Effector memory CD8-positive, alpha-beta T cell (primary cell): ENCODE measurements around the gene LBR.

ENCODE experiments used
- ATAC-seq: fragments of 150-1000 bp; cut with Tn5 transposase; replicated peaks from 2 replicates; pipeline ENCODE4 v1.10.0; 2021; ENCODE audit warnings: mild to moderate bottlenecking, moderate library complexity
- DNase-seq, 3 experiments: peaks; one replicate each; pipeline ENCODE4 v3.0.0; 2021
- H3K27ac Mint-ChIP-seq, 2 donors: one replicate each; pipeline ENCODE4 v1.8.0; 2022; ENCODE audit warnings: mild to moderate bottlenecking in 2 of 2, mixed read lengths in 2 of 2, moderate library complexity in 2 of 2
- H3K27me3 Mint-ChIP-seq, 2 donors: one replicate each; pipeline ENCODE4 v1.8.0; 2022; ENCODE audit warnings: mixed read lengths in 2 of 2
- H3K36me3 Mint-ChIP-seq: one replicate; pipeline ENCODE4 v1.8.0; 2022; ENCODE audit warnings: mild to moderate bottlenecking, moderate library complexity, mixed read lengths; ENCODE audit not compliant: insufficient read depth
- H3K4me1 Mint-ChIP-seq, 2 donors: one replicate each; pipeline ENCODE4 v1.8.0; 2022; ENCODE audit warnings: low read depth in 2 of 2, mixed read lengths in 2 of 2
- H3K4me3 Mint-ChIP-seq, 2 donors: one replicate each; pipeline ENCODE4 v1.8.0; 2022; ENCODE audit warnings: mild to moderate bottlenecking in 2 of 2, mixed read lengths in 2 of 2, moderate library complexity in 2 of 2
- H3K9me3 Mint-ChIP-seq, 2 donors: one replicate each; pipeline ENCODE4 v1.8.0; 2022; ENCODE audit warnings: mixed read lengths in 2 of 2

The LBR gene

GRCh38 chr1:225469051-225469450 lies 41.2 kb upstream of the LBR start:
- peak overlapping the region; percentile 97 to 99 for H3K27ac Mint-ChIP-seq
- H3K9me3 Mint-ChIP-seq, result no peaks in the 10 kb centered on the region
- H3K36me3 Mint-ChIP-seq, result peaks cover 11% of the 10 kb centered on the region
- no peak for ATAC-seq
- H3K4me3 Mint-ChIP-seq, result peak overlapping the region; percentile 92 to 93
- no peaks in the 10 kb centered on the region for H3K27me3 Mint-ChIP-seq
- peaks cover 37 to 49% of the 10 kb centered on the region in 2 donors for H3K4me1 Mint-ChIP-seq
- DNase-seq, result no peak

DNA sequence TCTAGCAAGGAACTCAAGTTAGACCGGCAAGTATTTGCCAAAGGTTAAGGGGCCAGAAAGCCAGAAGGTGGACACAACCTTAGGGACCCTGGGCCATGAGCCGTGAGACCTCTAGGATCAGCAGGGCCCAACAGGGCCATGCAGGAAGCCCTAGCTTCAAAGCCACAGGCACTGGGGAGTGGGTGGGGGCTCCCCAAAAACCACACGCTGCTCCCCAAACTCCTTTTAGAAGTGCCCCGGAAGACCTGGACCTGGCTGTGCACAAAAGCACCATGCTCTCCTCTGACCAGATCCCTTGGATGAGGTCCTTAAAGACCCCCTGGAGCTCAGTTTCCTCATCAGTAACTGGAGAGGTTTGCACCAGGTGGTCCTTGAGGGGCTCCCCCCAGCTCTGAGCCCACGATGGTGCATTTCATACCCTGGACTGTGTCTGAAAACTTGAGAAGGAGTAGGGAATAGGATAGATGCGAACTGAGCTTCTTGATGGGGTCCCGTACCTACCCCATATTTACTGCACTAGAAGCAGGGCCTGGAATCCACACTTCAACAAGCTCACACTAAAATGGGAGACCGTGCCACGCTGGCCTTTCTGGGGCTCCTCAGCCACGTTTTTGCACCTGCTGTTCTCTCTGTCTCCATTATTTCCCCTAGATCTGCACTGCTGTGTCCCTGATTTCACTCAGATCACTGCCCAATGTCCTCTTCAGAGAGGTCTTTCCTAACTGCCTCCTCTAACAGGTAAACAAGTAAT lies 40.6 kb upstream of the LBR start:
- no peaks in the 10 kb centered on the region for H3K27me3 Mint-ChIP-seq
- peak in 1 of 3 experiments; percentile 15 for DNase-seq
- no peaks in the 10 kb centered on the region for H3K9me3 Mint-ChIP-seq
- no peak for ATAC-seq
- H3K4me1 Mint-ChIP-seq, result peaks cover 37 to 53% of the 10 kb centered on the region in 2 donors
- H3K27ac Mint-ChIP-seq, result peak overlapping the region; percentile 97 to 99
- H3K4me3 Mint-ChIP-seq, result peak overlapping the region; percentile 92 to 93
- H3K36me3 Mint-ChIP-seq, result peaks cover 11% of the 10 kb centered on the region

DNA sequence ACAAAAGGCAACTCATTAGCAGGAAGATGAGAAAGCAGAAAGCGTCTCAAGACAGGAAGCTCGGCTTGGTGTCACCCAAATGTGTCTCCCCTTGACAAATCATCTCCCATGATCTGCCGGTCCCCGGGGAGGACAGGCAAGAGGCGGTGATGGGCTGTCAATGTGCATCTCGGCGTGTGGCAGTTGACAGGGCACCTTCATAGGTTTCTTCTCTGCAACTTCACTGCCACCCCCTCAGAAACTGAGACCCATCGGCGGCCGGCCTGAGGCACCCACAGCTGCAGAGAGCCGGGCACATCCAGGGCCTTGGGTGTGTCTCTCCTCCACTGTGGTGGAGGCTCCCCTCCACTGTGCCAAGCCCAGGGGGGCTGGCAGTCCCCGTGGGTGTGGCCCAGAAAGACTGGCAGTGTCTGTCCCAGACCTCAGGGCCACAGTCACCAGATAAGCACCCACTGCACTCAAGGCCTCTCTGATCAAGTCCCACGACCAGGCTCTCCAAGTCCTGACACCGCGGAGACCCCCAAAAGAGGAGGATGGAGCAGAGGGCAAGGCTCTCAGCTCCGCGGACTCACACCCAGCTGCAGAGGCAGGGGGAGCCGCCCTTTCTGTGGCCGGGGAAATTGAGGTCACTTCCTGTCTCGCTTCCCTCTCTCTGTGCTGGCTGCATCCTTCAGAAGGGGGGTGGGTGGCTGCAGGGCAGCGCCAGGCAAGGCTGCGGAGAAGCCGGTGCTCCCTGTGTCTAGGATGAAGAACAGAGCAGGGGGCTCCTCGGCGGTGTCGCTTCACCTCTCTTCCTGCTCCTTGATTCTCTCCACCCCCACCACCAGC lies 39.6 kb upstream of the LBR start:
- DNase-seq, result peak; percentile 75 to 79 (median 75)
- no peaks in the 10 kb centered on the region for H3K27me3 Mint-ChIP-seq
- ATAC-seq, result peak; percentile 87
- H3K4me1 Mint-ChIP-seq, result peaks cover 38 to 55% of the 10 kb centered on the region in 2 donors
- peaks cover 9% of the 10 kb centered on the region for H3K36me3 Mint-ChIP-seq
- peak overlapping the region; percentile 97 to 99 for H3K27ac Mint-ChIP-seq
- H3K4me3 Mint-ChIP-seq, result peak overlapping the region; percentile 92 to 93
- no peaks in the 10 kb centered on the region for H3K9me3 Mint-ChIP-seq

GRCh38 chr1:225466848-225467192 lies 39.0 kb upstream of the LBR start:
- no peaks in the 10 kb centered on the region for H3K9me3 Mint-ChIP-seq
- no peak for DNase-seq
- peaks cover 7% of the 10 kb centered on the region for H3K36me3 Mint-ChIP-seq
- H3K4me1 Mint-ChIP-seq, result peaks cover 42 to 59% of the 10 kb centered on the region in 2 donors
- peak overlapping the region; percentile 92 to 93 for H3K4me3 Mint-ChIP-seq
- no peaks in the 10 kb centered on the region for H3K27me3 Mint-ChIP-seq
- ATAC-seq, result no peak
- H3K27ac Mint-ChIP-seq, result peak overlapping the region; percentile 97 to 99

GRCh38 chr1:225465793-225466517 lies 38.1 kb upstream of the LBR start:
- H3K27ac Mint-ChIP-seq, result peak overlapping the region; percentile 97 to 99
- ATAC-seq (no peak), DNase-seq (no peak)
- no peaks in the 10 kb centered on the region for H3K9me3 Mint-ChIP-seq
- H3K27me3 Mint-ChIP-seq, result no peaks in the 10 kb centered on the region
- H3K36me3 Mint-ChIP-seq, result peaks cover 7% of the 10 kb centered on the region
- H3K4me3 Mint-ChIP-seq, result peak overlapping the region; percentile 92 to 93
- H3K4me1 Mint-ChIP-seq, result peaks cover 45 to 65% of the 10 kb centered on the region in 2 donors

DNA sequence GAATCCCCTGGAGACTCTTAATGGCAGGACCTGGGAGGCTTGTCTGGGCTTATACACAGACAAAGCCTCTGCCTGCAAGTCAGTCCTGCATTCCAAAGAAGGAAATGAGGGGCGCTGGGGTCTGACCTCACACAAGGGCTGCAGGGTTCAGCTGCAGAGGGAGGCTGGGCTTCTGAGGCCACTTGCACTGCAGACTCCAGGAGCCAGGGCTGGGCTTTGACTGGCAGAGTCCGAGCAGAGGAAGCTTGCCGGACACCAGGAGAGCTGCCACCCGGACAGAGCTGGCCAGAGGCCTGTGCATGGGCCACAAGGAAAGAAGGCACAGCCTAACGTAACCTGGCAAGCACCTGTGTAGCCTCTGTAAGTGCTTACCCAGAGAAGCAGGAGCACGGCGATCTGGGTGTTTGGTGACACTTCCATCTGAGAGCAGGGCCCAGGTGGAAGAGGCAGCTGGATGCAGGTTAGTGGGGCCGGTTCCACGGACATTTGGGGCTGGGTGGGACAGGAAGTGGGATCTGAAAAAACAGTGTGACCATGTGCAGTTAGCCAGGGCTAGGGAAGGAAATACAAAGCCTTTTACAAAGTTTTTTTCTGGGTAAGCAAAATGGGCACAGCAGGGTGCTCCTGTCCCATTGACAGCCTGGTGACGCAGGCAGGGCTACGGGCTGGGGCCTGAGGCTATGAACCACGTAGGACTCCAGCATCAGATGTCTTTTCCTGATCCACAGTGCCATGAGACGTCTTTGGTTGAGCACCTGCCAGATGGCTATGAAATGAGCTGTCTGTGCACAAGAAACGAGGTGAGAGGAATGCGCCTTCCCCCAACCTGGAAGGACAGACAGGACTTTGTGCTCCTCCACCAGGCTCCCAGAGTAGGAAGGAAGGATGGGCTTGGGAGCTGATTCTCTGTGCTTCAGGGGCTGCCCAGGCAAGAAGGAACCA lies 37.3 kb upstream of the LBR start:
- peaks cover 11% of the 10 kb centered on the region for H3K36me3 Mint-ChIP-seq
- H3K4me1 Mint-ChIP-seq, result peaks cover 51 to 71% of the 10 kb centered on the region in 2 donors
- H3K27me3 Mint-ChIP-seq, result no peaks in the 10 kb centered on the region
- peak overlapping the region; percentile 86 to 97 for H3K27ac Mint-ChIP-seq
- DNase-seq (no peak), ATAC-seq (no peak)
- peak overlapping the region; percentile 64 to 93 for H3K4me3 Mint-ChIP-seq
- no peaks in the 10 kb centered on the region for H3K9me3 Mint-ChIP-seq

- Mint-ChIP-seq H3K27me3 (no peaks in the 10 kb centered on the region), H3K9me3 (no peaks in the 10 kb centered on the region), H3K27ac (peak overlapping the region; percentile 74 to 93), H3K4me1 (peaks cover 49 to 69% of the 10 kb centered on the region in 2 donors), H3K4me3 (peak overlapping the region; percentile 22 to 55), H3K36me3 (peaks cover 11% of the 10 kb centered on the region)
- no peak for DNase-seq
- no peak for ATAC-seq
These were observed 35.1 kb upstream of the LBR start for GRCh38 chr1:225462714-225463574.

GRCh38 chr1:225462429-225462713 lies 34.5 kb upstream of the LBR start:
- peak overlapping the region; percentile 22 to 55 for H3K4me3 Mint-ChIP-seq
- H3K27ac Mint-ChIP-seq, result peak overlapping the region; percentile 74 to 93
- H3K27me3 Mint-ChIP-seq, result no peaks in the 10 kb centered on the region
- ATAC-seq (no peak), DNase-seq (no peak)
- peaks cover 49 to 63% of the 10 kb centered on the region in 2 donors for H3K4me1 Mint-ChIP-seq
- peaks cover 11% of the 10 kb centered on the region for H3K36me3 Mint-ChIP-seq
- no peaks in the 10 kb centered on the region for H3K9me3 Mint-ChIP-seq

DNA sequence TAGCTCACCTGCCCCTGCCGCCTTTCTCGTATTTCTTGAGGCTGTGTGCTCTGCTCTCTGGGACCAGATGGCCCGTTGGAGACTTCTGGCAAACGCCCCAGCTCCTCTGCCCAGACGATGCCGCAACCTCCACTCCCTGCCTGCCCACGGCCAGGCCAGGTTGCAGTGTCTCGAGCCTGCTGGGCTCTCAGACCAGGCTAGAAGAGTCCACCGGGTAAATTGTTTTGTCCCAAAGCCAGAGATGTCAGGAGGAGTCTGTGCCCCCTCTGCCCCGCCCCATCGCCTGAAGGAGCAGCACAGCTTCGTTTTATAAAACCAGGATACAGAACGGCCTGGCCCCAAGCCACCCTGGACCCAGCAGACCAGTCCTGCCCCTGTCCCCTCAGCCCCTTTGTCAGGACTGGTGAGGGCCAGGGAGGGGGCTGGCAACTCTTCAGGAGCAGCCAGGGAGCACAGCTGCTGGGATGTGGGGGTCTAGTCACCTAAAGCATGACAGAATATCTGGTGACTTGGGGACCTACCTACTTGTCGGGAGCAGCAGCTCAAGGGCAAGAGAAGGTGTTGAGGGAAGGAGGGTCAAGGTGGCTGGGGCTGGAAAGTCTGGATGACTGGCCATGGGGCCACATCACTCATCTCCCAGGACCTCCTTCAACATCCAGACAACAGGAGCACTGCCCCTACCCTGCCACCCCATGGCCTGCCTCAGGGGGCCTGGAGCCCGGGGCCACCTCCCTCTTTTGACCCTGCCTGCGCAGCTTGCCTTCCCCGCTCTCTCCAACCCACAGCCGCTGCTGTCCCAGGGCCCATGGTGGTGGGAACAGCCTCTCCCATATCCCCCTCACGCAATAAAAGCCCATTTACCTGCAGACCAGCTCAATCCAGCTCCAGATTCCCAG lies 33.9 kb upstream of the LBR start:
- H3K27ac Mint-ChIP-seq, result peak overlapping the region; percentile 93
- H3K9me3 Mint-ChIP-seq, result no peaks in the 10 kb centered on the region
- peak overlapping the region; percentile 22 to 55 for H3K4me3 Mint-ChIP-seq
- no peak for ATAC-seq
- no peaks in the 10 kb centered on the region for H3K27me3 Mint-ChIP-seq
- DNase-seq, result no peak
- H3K36me3 Mint-ChIP-seq, result peaks cover 6% of the 10 kb centered on the region
- peaks cover 46 to 57% of the 10 kb centered on the region in 2 donors for H3K4me1 Mint-ChIP-seq

DNA sequence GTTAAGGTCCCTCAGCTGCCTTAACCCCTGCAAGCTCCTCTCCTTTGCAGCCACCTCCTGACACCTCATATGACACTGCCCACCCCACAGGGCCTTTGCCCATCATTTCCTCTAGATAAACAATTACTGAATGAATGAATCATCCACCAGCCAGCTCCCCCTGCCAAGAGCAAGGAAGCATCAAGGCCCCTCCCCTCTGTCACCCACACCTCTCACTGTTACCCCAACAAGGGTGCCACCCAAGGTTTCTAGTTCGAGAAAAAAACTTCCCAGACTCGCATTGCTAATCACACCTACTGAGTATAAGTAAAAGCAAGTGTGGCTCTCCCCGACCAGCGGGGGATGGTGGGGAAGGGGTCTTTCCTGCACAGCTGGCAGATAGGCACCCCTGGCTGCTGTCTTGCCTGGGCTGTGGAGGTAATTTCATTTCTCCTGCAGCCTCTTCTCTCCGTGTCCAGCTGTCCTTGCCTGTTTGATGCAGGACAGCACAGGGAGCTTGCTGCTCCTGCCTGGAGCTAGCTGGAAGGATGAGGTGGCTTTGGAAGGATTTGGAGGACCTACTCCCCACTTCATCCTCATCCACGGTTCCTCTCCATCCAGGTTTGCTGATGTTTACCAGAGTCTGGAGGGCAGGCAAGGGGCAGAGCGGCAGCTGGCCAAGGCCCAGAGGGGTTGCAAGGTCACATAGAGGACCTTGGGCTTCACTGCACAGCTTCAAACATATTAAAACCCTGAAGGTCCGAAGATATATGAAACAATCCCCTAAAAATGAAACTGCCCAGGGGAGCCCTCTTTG lies 33.1 kb upstream of the LBR start:
- Mint-ChIP-seq H3K4me3 (peak overlapping the region; percentile 22 to 49), H3K36me3 (peaks cover 5% of the 10 kb centered on the region), H3K9me3 (no peaks in the 10 kb centered on the region), H3K4me1 (peaks cover 41 to 51% of the 10 kb centered on the region in 2 donors), H3K27me3 (no peaks in the 10 kb centered on the region), H3K27ac (peak overlapping the region; percentile 93)
- peak; percentile 70 to 77 (median 71) for DNase-seq
- ATAC-seq, result peak; percentile 93
